ENCODE data around the gene EBLN1.
"Not testable (repeated sequence)": the region's sequence is repeated elsewhere in the genome, so short reads cannot be mapped to it uniquely, and the experiment has no call there.

Gene EBLN1

DNA sequence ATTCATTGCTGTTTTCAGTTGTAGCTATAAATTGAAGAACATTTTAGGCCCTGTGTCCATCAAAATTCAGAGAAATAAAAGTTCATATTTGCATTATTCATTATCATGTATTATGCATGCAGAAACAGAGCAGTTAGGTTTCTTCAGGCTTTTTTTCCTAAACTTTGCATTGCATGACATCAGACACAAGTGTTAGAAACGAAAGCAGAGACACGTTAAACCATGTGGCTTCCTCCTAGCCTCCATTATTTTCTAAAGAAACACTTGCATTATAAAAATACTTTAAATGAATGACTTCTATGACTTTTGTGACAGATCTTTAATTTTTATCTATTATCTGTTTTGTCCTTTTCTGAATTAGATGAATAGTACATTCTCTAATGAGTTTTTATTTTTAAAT, 8.8 kb upstream of the EBLN1 start:
- no peak for DNase-seq

DNA sequence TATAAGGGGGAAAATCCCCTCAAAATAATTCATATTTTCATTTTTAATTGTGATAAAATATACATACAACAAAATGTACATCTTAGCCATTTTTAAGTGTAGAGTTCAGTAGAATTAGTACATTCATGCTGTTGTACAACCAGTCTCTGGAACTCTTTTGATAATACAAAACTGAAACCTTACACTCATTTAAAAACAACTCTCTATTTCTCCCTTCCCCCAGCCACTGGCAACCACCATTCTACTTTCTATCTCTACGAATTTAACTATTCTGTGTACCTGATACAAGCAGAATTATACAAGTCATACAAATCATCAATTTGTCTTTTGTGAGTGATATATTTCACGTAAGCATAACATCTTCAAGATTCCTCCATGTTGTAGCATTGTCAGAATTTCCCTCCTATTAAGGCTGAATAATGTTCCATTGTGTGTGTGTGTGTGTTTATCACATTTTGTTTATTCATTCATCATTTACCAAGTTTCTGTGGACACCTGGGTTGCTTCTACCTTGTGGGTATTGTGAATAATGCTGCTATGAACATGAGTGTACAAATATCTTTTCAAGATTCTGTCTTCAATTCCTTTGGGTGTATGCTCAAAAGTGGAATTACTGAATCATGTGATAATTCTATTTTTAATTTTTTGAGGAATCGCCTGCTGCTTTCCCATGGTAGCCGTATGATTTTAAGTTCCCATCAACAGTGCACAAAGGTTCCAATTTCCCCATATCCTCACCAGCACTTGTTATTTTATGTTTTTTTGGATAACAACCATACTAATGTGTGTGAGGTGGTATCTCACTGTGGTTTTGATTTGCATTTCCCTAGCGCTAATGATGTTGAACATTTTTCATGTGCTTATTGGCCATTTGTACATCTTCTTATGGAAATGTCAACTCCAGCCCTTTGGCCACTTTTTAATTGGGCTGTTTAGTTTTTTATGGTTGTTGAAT, 4.7 kb upstream of the EBLN1 start:
- no peak for DNase-seq

DNA sequence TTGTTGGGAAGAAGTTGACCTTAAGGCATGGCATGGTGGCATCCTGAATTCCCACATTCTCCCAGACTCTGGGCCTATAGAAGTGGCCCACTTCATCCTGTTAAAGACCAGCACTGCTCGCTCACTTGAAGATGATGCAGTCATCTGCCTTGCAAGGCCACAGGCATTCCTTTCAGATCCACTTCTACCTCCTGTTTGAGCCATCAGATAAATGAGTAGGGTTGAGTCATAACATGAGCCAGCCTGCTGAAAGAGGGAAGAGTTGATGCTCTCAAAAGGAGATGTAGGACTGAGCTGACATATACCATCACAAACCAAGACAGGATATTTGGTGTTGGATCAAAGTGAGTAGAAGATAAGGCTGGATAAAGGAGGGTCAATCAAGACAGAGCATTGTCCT, 1.5 kb upstream of the EBLN1 start:
- no peak for DNase-seq

DNA sequence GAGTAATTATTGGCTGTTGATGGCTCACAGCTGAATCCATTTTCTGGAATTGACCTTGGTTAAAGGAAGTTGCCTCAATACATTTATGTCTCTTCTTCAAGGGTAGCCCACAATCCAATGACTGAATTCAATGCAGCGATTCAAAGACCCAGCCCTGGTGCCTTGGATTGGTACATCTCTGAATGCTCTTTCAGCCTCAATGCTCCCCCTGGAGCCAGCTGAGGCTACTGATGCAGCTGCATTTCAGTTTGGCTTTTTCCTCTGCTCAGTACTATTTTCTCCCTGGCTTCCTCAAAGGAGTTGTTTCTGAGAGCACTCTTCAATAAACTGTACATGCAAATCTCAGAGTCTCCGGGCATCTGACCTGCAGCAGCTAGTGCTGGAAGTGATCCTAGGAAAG, 633 bp upstream of the EBLN1 start:
- no peak for DNase-seq

DNA sequence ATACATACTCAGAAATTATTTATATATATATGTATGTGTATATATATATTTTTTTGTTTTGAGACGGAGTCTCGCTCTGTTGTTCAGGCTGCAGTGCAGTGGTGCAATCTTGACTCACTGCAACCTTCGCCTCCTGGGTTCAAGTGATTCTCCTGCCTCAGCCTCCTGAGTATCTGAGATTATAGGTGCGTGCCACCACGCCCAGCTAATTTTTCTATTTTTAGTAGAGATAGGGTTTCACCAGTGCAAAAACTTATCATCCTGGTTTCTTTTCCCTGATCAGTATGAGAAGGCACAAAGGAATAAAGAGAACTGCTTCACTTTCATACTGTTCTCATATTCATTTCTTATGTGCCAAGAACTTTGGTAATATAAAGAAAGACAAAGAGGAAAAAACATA, 731 bp downstream of the EBLN1 start:
- DNase-seq, result not testable (repeated sequence)

DNA sequence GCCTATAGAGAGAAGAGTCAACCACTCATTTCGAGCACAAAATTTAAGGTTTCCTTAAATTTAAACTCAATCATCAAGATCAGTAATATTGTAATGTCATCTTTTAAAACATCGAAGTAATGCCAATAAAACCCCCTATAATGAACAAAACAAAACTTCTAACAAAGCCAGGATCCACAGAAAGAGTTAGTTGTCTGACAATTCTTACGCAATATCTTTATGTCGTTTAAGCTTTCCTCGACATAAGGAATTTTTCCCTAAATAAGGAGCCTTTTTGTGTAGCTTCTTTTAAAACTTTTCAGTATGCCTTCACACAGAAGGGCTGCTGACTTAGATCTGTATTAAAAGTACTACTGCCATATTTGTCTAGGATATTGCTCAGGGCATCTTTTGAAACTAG, 7.5 kb downstream of the EBLN1 start:
- no peak for DNase-seq

DNA sequence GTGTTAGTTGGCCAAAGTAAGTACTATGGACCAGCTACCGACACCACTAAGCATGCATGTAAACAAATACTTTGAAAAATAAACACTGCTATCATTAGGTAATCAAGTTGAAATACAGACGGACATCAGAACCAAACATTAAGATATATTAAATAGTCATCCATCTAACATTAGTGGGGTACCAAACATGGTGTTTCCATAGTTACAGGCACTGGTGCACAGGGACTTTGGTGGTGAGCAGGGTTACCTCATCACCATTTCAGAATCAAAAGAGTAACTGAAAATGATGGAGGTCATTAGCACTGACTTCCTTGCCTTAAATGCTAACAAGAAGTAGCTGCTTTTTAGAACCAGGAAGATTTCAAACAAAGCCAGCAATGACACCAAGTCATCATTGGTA, 23.9 kb downstream of the EBLN1 start:
- no peak for DNase-seq

DNA sequence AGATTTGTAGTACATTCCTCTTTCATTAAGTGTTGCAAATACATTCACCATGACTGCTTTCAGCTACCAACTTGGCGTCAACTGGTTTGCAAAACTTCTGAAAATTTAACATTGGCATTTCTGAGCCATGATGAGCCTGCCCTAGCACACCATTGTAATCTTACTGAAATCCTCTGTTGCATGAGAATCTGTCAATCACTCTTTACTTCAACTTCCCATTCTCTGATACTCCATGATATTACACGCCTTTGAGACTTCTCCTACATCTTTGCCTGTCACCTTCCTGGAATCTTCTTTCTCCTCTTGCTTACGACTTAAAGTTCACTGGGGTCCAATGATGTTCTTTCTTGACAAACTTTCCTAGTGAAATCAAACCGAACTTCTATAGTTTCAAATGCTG, 32.2 kb downstream of the EBLN1 start:
- no peak for DNase-seq

DNA sequence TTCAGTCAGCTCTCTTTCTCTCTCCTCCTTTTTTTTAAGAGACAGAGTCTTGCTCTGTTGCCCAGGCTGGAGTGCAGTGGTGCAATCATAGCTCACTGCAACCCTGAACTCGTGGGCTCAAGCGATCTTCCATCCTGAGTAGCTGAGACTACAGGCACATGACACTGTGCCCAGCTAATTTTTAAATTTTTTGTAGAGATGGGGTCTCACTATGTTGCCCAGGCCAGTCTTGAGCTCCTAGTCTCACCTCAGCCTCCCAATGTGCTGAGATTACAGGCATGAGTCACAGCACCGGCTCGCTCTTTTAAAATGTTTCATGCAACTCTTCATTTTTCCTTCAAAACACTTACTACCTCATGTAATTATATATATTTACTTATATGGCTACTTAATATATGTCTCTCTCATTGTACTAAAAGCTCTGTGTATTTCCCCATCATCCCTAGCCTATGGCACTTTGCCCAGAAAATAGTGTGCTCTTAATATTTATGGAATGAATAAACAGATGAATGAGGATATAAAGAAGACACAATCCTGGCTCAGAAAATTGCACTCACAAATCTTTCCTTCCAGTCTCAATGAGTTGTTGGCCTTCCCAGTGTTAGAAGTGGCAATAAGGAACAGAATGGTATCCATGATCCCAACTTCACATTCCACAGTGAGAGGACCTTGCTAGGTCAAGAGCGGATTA, 33.9 kb downstream of the EBLN1 start:
- DNase-seq, result no peak

DNA sequence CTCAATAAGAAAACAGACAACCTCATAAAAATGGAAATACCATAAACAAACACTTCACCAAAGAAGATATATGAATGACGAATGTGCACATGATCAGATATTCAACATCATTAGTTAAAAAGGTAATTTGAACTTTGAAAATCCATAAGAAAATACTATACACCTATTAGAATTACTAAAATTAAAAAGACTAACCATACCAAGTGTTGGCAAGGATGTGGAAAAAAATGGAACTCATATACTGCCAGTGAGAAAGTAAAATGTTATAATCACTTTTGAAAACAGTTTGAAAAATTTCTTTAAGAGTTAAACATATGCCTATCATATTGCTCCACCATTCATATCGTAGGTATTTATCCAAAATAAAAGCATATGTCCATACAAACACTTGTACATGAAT, 37.1 kb downstream of the EBLN1 start:
- DNase-seq, result no peak

DNA sequence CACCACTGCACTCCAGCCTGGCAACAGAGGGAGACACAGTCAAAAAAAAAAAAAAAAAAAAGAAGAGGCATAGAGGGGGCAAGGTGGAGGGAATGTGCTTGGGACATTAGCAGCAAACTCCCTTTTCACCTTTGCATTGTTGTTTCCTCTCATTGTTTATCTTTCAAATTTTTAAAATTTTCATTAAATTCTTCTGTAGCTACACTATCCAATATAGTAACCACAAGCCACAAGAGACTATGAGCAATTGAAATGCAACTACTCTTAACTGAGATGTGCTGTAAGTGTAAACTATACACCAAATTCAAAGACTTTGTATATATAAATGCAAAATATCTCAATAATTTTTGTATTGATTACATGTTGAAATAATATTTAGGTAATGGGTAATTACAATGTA, 43.4 kb downstream of the EBLN1 start:
- DNase-seq, result no peak

DNA sequence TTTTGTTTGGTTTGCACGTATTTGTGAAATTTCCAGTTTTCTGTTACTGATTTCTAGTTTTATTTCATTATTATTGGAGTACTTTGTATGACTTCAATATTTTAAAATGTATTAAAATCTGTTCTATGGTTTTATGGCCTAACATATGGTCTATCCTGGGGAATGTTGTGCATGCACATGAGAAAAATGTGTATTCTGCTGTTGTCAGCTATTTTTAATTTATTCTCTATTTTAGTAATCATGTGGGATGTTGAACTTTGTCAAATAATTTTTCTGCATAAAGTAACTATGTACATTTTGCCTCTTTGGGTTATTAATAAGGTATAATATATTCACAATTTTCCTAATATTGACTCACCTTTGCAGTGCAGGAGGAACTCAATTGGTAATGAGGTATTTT, 46.7 kb downstream of the EBLN1 start:
- DNase-seq, result no peak

DNA sequence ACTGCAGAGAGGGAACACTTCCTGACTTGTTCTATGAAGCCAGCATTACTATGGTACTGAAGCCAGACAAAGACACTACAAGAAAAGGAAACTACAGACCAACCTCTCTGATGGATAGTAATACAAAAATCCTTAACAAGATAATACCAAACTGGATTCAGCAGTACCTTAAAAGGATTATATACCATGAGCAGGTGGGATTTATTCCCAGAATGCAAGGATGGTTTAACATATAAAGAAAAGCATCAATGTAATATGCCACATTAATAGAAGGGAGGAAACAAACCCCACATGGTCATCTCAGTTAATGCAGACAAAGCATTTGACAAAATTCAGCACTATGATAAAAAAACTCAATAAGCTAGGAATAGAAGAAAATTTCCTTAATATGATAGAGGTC, 47.2 kb downstream of the EBLN1 start:
- DNase-seq, result no peak

DNA sequence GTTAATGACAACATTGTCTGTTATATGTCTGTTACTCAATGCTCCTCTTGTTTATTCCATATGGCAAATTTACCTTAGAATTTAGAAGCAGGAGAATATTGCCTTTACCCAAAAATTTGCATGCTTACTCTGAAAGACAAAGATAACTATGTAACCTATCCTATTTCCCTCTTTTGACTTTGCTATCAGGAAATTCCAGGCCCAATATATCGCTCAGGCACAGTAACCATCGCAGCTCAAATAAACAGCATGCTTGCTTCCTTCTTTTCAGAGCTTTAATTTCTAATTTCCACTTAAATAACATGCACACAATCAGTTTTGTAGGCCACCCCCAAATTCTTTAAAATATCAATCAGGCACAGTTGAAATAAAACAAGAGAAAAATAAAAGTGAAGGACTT, 57.8 kb downstream of the EBLN1 start:
- DNase-seq, result no peak

DNA sequence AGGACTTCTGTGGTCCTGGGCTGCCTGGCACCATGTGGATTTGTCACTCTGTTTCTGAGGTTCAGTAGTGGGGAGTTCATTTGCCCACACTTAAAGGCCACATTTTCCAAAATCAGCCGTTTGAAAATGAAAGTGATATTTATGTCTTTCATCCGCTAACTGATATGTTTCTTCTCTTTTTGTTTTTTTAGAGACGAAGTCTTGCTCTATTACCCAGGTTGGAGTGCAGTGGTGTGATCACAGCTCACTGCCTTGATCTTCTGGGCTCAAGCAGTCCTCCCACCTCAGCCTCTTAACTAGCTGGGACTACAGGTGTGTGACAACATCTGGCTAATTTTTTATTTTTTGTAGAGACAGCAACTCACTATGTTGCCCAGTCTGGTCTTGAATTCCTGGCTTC, 58.6 kb downstream of the EBLN1 start:
- no peak for DNase-seq
